ENCODE measurements around the gene HRCT1.

- TF ChIP-seq, protein P1, sequence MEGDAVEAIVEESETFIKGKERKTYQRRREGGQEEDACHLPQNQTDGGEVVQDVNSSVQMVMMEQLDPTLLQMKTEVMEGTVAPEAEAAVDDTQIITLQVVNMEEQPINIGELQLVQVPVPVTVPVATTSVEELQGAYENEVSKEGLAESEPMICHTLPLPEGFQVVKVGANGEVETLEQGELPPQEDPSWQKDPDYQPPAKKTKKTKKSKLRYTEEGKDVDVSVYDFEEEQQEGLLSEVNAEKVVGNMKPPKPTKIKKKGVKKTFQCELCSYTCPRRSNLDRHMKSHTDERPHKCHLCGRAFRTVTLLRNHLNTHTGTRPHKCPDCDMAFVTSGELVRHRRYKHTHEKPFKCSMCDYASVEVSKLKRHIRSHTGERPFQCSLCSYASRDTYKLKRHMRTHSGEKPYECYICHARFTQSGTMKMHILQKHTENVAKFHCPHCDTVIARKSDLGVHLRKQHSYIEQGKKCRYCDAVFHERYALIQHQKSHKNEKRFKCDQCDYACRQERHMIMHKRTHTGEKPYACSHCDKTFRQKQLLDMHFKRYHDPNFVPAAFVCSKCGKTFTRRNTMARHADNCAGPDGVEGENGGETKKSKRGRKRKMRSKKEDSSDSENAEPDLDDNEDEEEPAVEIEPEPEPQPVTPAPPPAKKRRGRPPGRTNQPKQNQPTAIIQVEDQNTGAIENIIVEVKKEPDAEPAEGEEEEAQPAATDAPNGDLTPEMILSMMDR (IDR thresholded peaks at IDR 0.05 in 8 of 11, conservative IDR thresholded peaks at IDR 0.05 in 3 of 11): no peak
- no peak for TF ChIP-seq POLR2A (IDR thresholded peaks at IDR 0.05)
- no peak for TF ChIP-seq POLR2AphosphoS5 (IDR thresholded peaks at IDR 0.05)
Observed at GRCh38 chr9:35948451-35948850, 42.4 kb downstream of the HRCT1 start.

Measured in spleen (tissue), 7 donors.